OCI-LY7 (cell line): ENCODE measurements around the gene GCM1. TPM values are rescaled to one million over a fixed set of nuclear protein-coding genes. Genes with fewer than 3 reads are reported as not detected.

Experiments used
- BruUV-seq: library from RNA; stranded (reverse); fragments of 400-500 nt; replicated peaks from 2 replicates; lab custom pipeline; 2021; lab: Mats Ljungman, UMichigan
- CTCF ChIA-PET: fragments of 300-600 bp; sonication (Branson Sonifier 250); formaldehyde crosslinking; loops from one replicate; lab custom pipeline; 2022; ENCODE audit warnings: antibody characterized with exemption; ENCODE audit not compliant: unreplicated experiment; lab: Charles Lee
- POLR2A ChIA-PET: fragments of 300-600 bp; sonication (Branson Sonifier 250); formaldehyde crosslinking; loops from one replicate; lab custom pipeline; 2022; ENCODE audit warnings: antibody characterized with exemption; lab: Charles Lee
- DNase-seq: peaks from one replicate; pipeline ENCODE4 v3.0.0-alpha.2; 2015; ENCODE audit warnings: low spot score
- H2AFZ ChIP-seq: fragments of 200-600 bp; sonication (generic), shearing (Covaris generic); 2 replicates; pipeline ENCODE4 v1.6.1; 2014; ENCODE audit warnings: mild to moderate bottlenecking, antibody characterized with exemption, low read length, moderate library complexity
- H3K27ac ChIP-seq: fragments of 200-600 bp; sonication (generic); 2 replicates; pipeline ENCODE4 v1.5.1; 2014; ENCODE audit warnings: mixed run types, low read depth, mild to moderate bottlenecking, moderate library complexity, low read length, inconsistent platforms; ENCODE audit not compliant: poor library complexity, severe bottlenecking
- H3K36me3 ChIP-seq: fragments of 200-600 bp; sonication (generic); 2 replicates; pipeline ENCODE4 v1.6.1; 2014; ENCODE audit warnings: mild to moderate bottlenecking, antibody characterized with exemption, low read length, moderate library complexity, mixed read lengths; ENCODE audit not compliant: insufficient read depth
- H3K4me1 ChIP-seq: fragments of 200-600 bp; sonication (generic); 2 replicates; pipeline ENCODE4 v1.5.1; 2014; ENCODE audit warnings: mild to moderate bottlenecking, low read length; ENCODE audit not compliant: insufficient read depth, poor library complexity, severe bottlenecking
- H3K4me2 ChIP-seq: fragments of 200-600 bp; sonication (generic); 2 replicates; pipeline ENCODE4 v1.6.1; 2014; ENCODE audit warnings: mild to moderate bottlenecking, low read length
- H3K4me3 ChIP-seq: fragments of 200-600 bp; sonication (generic); 2 replicates; pipeline ENCODE4 v1.5.1; 2014; ENCODE audit warnings: mild to moderate bottlenecking, low read depth, low read length; ENCODE audit not compliant: poor library complexity, severe bottlenecking
- H3K79me2 ChIP-seq: fragments of 200-600 bp; sonication (generic); 2 replicates; pipeline ENCODE4 v1.6.1; 2016; ENCODE audit warnings: low read depth, mild to moderate bottlenecking, low read length, moderate library complexity, mixed read lengths; ENCODE audit not compliant: insufficient read depth
- H3K9me2 ChIP-seq: fragments of 200-600 bp; sonication (generic); 2 replicates; pipeline ENCODE4 v1.6.1; 2016; ENCODE audit warnings: mild to moderate bottlenecking, low read length, mixed read lengths; ENCODE audit not compliant: insufficient read depth
- H3K9me3 ChIP-seq: fragments of 200-600 bp; sonication (generic); 2 replicates; pipeline ENCODE4 v1.6.1; 2014; ENCODE audit warnings: mild to moderate bottlenecking, mixed run types, low read length, mixed read lengths
- H4K20me1 ChIP-seq: fragments of 200-600 bp; sonication (generic); 2 replicates; pipeline ENCODE4 v1.6.1; 2014; ENCODE audit warnings: mild to moderate bottlenecking, antibody characterized with exemption, low read length, moderate library complexity, mixed read lengths; ENCODE audit not compliant: insufficient read depth
- CTCF ChIP-seq: fragments of 200-600 bp; sonication (generic); conservative IDR thresholded peaks from 2 replicates; pipeline ENCODE4 v1.5.1; 2014; ENCODE audit warnings: mild to moderate bottlenecking, antibody characterized with exemption, low read length, moderate library complexity, mixed read lengths
- EZH2phosphoT487 ChIP-seq: fragments of 200-600 bp; sonication (generic); IDR thresholded peaks from 2 replicates; pipeline ENCODE4 v1.6.1; 2018; ENCODE audit warnings: low read depth, borderline replicate concordance, mild to moderate bottlenecking, mixed run types, antibody characterized with exemption, low read length, moderate library complexity, mixed read lengths
- intact Hi-C: fragments of 100-400 bp; cut with micrococcal nuclease; formaldehyde crosslinking; loops from one replicate; pipeline ENCODE4 v1.10.0; 2022; ENCODE audit not compliant: unreplicated experiment
- total RNA-seq, 2 experiments: library from RNA; depleted of rRNA in 1 of 2; stranded (reverse); fragments of >200 nt in 1 of 2; shearing (Covaris generic) in 1 of 2; gene quantifications; 2 replicates each; pipeline ENCODE4 v1.2.3, GENCODE V29; 2014 to 2022

The GCM1 gene
- total RNA-seq, 2 experiments from 2014 or later = not detected

- H3K4me1 ChIP-seq = no peaks in the 10 kb centered on the region
- TF ChIP-seq CTCF (no peak), EZH2phosphoT487 (no peak)
- H3K9me2 ChIP-seq = no peaks in the 10 kb centered on the region
- H3K4me3 ChIP-seq = no peak overlapping the region
- H3K79me2 ChIP-seq = no peaks in the 10 kb centered on the region
- BruUV-seq = no TSS peak
- ChIA-PET POLR2A (interaction anchor here (1.0 kb wide), 1 partner anchor 43 kb away, joined by 3 read pairs; no protein-coding TSS in a partner anchor), CTCF (interaction anchor here (0.7 kb wide), 1 partner anchor 28 kb away, joined by 3 read pairs; no protein-coding TSS in a partner anchor)
- intact Hi-C loops = no loop called here
- no peaks in the 10 kb centered on the region for H4K20me1 ChIP-seq
- H3K27ac ChIP-seq = no peak overlapping the region
- no peak overlapping the region for H3K4me2 ChIP-seq
- H3K9me3 ChIP-seq = no peaks in the 10 kb centered on the region
- H2AFZ ChIP-seq = no peak overlapping the region
- no peak for DNase-seq
- peaks cover 83% of the 10 kb centered on the region for H3K36me3 ChIP-seq
Measured at GRCh38 chr6:53095716-53096115, 52.9 kb downstream of the GCM1 start.

- H3K4me1 ChIP-seq = no peaks in the 10 kb centered on the region
- ChIA-PET CTCF (interaction anchor here (0.7 kb wide), 1 partner anchor 27 kb away, joined by 3 read pairs; no protein-coding TSS in a partner anchor), POLR2A (interaction anchor here (0.7 to 1.0 kb wide), 3 partner anchors 8 to 377 kb away, joined by 3 to 4 read pairs (median 3); no protein-coding TSS in a partner anchor)
- no peaks in the 10 kb centered on the region for H4K20me1 ChIP-seq
- no peak overlapping the region for H3K4me2 ChIP-seq
- peaks cover 83% of the 10 kb centered on the region for H3K36me3 ChIP-seq
- H3K79me2 ChIP-seq = no peaks in the 10 kb centered on the region
- H3K4me3 ChIP-seq = no peak overlapping the region
- DNase-seq = no peak
- TF ChIP-seq EZH2phosphoT487 (no peak), CTCF (no peak)
- H3K9me2 ChIP-seq = no peaks in the 10 kb centered on the region
- BruUV-seq = no TSS peak
- no peak overlapping the region for H2AFZ ChIP-seq
- intact Hi-C loops = no loop called here
- no peak overlapping the region for H3K27ac ChIP-seq
- H3K9me3 ChIP-seq = no peaks in the 10 kb centered on the region
Measured at GRCh38 chr6:53095270-53095669, 53.4 kb downstream of the GCM1 start.

- H3K4me1 ChIP-seq = no peaks in the 10 kb centered on the region
- H3K9me3 ChIP-seq = no peaks in the 10 kb centered on the region
- no peak overlapping the region for H3K4me2 ChIP-seq
- DNase-seq = no peak
- TF ChIP-seq CTCF (no peak), EZH2phosphoT487 (no peak)
- no peak overlapping the region for H2AFZ ChIP-seq
- H3K4me3 ChIP-seq = no peak overlapping the region
- no peaks in the 10 kb centered on the region for H3K79me2 ChIP-seq
- H4K20me1 ChIP-seq = no peaks in the 10 kb centered on the region
- POLR2A ChIA-PET = interaction anchor here (0.9 kb wide), 1 partner anchor 8 kb away, joined by 3 read pairs; no protein-coding TSS in a partner anchor
- no peak overlapping the region for H3K27ac ChIP-seq
- no peaks in the 10 kb centered on the region for H3K9me2 ChIP-seq
- CTCF ChIA-PET = no interaction called here
- intact Hi-C loops = no loop called here
- no TSS peak for BruUV-seq
- H3K36me3 ChIP-seq = peaks cover 76% of the 10 kb centered on the region
Measured at GRCh38 chr6:53090576-53090975, 58.1 kb downstream of the GCM1 start.
